ENCODE data around the gene ELL3.
"Not testable (repeated sequence)": the region's sequence is repeated elsewhere in the genome, so short reads cannot be mapped to it uniquely, and the experiment has no call there.

Gene ELL3

GRCh38 chr15:43789409-43789808, 12.6 kb upstream of the ELL3 start:
- FAIRE-seq = no peak

- FAIRE-seq = no peak
Measured at GRCh38 chr15:43779016-43779415, 2.2 kb upstream of the ELL3 start.

GRCh38 chr15:43777267-43777914, 625 bp upstream of the ELL3 start:
- no peak for FAIRE-seq

GRCh38 chr15:43776101-43776717, 557 bp downstream of the ELL3 start:
- FAIRE-seq = no peak

GRCh38 chr15:43775411-43775965, 1.3 kb downstream of the ELL3 start:
- FAIRE-seq = peak; percentile 66

- no peak for FAIRE-seq
Measured at GRCh38 chr15:43774062-43774461, 2.7 kb downstream of the ELL3 start.

GRCh38 chr15:43772624-43773023, 4.1 kb downstream of the ELL3 start:
- FAIRE-seq = no peak

- FAIRE-seq = no peak
Measured at GRCh38 chr15:43771816-43772215, 5.0 kb downstream of the ELL3 start.

GRCh38 chr15:43769584-43770228, 7.1 kb downstream of the ELL3 start:
- FAIRE-seq = peak; percentile 91

- no peak for FAIRE-seq
Measured at GRCh38 chr15:43763819-43764446, 12.8 kb downstream of the ELL3 start.

GRCh38 chr15:43762824-43763223, 13.9 kb downstream of the ELL3 start:
- FAIRE-seq = no peak

GRCh38 chr15:43751885-43752284, 24.9 kb downstream of the ELL3 start:
- no peak for FAIRE-seq

GRCh38 chr15:43749690-43750345, 26.9 kb downstream of the ELL3 start:
- no peak for FAIRE-seq

GRCh38 chr15:43748376-43748775, 28.4 kb downstream of the ELL3 start:
- no peak for FAIRE-seq

- not testable (repeated sequence) for FAIRE-seq
Measured at GRCh38 chr15:43746903-43747309, 29.9 kb downstream of the ELL3 start.

GRCh38 chr15:43746245-43746902, 30.4 kb downstream of the ELL3 start, which contains the start of gene PDIA3:
Gene PDIA3 (plus strand): TSS chr15:43746438. CDS start chr15:43746540, 102 bp downstream.
- not testable (repeated sequence) for FAIRE-seq

GRCh38 chr15:43735416-43735815, 41.4 kb downstream of the ELL3 start:
- no peak for FAIRE-seq

GRCh38 chr15:43728053-43728725, 48.6 kb downstream of the ELL3 start:
- FAIRE-seq = not testable (repeated sequence)

GRCh38 chr15:43726306-43726705, 50.5 kb downstream of the ELL3 start:
- not testable (repeated sequence) for FAIRE-seq

- no peak for FAIRE-seq
Measured at GRCh38 chr15:43723151-43723550, 53.6 kb downstream of the ELL3 start.
